Chondrocyte (in vitro differentiated cells): ENCODE results near the gene POLD1. TPM values are rescaled to one million over a fixed set of nuclear protein-coding genes. Genes with fewer than 3 reads are reported as not detected.

Experiments
- DNase-seq: peaks from one replicate; pipeline ENCODE4 v3.0.0; 2021; ENCODE audit warnings: mixed read lengths, low spot score
- H3K27ac Mint-ChIP-seq: one replicate; pipeline ENCODE4 v1.8.0; 2021; ENCODE audit warnings: mild to moderate bottlenecking, moderate library complexity, mixed read lengths; ENCODE audit not compliant: unreplicated experiment
- H3K27me3 Mint-ChIP-seq: 2 replicates; pipeline ENCODE4 v1.8.0; 2021; ENCODE audit warnings: low read depth, mixed read lengths
- H3K36me3 Mint-ChIP-seq: 2 replicates; pipeline ENCODE4 v1.8.0; 2021; ENCODE audit warnings: low read depth, mixed read lengths
- H3K4me1 Mint-ChIP-seq: 2 replicates; pipeline ENCODE4 v1.8.0; 2021; ENCODE audit warnings: low read depth, mild to moderate bottlenecking, mixed read lengths
- H3K4me3 Mint-ChIP-seq: one replicate; pipeline ENCODE4 v1.8.0; 2021; ENCODE audit warnings: mild to moderate bottlenecking, moderate library complexity, mixed read lengths; ENCODE audit not compliant: unreplicated experiment
- H3K9me3 Mint-ChIP-seq: 2 replicates; pipeline ENCODE4 v1.8.0; 2021; ENCODE audit warnings: low read depth, mixed read lengths
- CTCF ChIP-seq: fragments of 200-600 bp; sonication (generic); IDR thresholded peaks from 2 replicates; pipeline ENCODE4 v1.5.0; 2021; ENCODE audit warnings: antibody characterized with exemption, mild to moderate bottlenecking, moderate library complexity
- total RNA-seq: library from RNA; stranded (reverse); gene quantifications from 3 replicates; pipeline ENCODE4 v1.2.1, GENCODE V29; 2021

The POLD1 gene
- total RNA-seq, 1 donor from 2014 or later: 15.8 TPM

DNA sequence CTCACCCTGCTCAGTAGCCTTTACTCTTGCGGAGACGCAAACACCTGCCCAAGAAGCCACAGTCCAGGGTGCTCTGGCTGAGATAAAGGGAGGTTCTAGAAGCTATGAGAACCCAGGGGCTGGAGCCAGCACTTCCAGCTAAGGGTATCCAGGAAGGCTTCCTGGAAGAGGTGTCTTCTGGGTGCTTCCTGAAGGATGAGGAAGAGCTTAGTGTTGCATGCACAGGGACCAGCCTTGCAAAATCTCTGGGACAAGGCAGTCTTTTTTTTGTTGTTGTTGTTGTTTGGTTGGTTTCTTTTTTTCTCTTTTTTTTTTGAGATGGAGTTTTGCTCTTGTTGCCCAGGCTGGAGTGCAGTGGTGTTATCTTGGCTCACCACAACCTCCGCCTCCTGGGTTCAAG lies 69.1 kb downstream of the POLD1 start:
- H3K27me3 Mint-ChIP-seq: peaks cover 7% of the 10 kb centered on the region
- H3K4me3 Mint-ChIP-seq: no peak overlapping the region
- H3K9me3 Mint-ChIP-seq: no peaks in the 10 kb centered on the region
- no peak for DNase-seq
- TF ChIP-seq CTCF: no peak
- no peaks in the 10 kb centered on the region for H3K4me1 Mint-ChIP-seq
- no peak overlapping the region for H3K27ac Mint-ChIP-seq
- H3K36me3 Mint-ChIP-seq: peaks cover 2% of the 10 kb centered on the region

- no peak for TF ChIP-seq CTCF
- no peaks in the 10 kb centered on the region for H3K9me3 Mint-ChIP-seq
- DNase-seq: no peak
- H3K4me1 Mint-ChIP-seq: peaks cover 3% of the 10 kb centered on the region
- H3K36me3 Mint-ChIP-seq: peaks cover 2% of the 10 kb centered on the region
- no peak overlapping the region for H3K4me3 Mint-ChIP-seq
- no peak overlapping the region for H3K27ac Mint-ChIP-seq
- H3K27me3 Mint-ChIP-seq: peaks cover 7% of the 10 kb centered on the region
These were observed 71.8 kb downstream of the POLD1 start for GRCh38 chr19:50455992-50456391.

- no peak for TF ChIP-seq CTCF
- DNase-seq: no peak
- Mint-ChIP-seq H3K27ac (no peak overlapping the region), H3K27me3 (peaks cover 9% of the 10 kb centered on the region), H3K36me3 (peaks cover 2% of the 10 kb centered on the region), H3K4me1 (peaks cover 8% of the 10 kb centered on the region), H3K4me3 (no peak overlapping the region), H3K9me3 (no peaks in the 10 kb centered on the region)
These were observed 73.2 kb downstream of the POLD1 start for GRCh38 chr19:50457300-50457699.

DNA sequence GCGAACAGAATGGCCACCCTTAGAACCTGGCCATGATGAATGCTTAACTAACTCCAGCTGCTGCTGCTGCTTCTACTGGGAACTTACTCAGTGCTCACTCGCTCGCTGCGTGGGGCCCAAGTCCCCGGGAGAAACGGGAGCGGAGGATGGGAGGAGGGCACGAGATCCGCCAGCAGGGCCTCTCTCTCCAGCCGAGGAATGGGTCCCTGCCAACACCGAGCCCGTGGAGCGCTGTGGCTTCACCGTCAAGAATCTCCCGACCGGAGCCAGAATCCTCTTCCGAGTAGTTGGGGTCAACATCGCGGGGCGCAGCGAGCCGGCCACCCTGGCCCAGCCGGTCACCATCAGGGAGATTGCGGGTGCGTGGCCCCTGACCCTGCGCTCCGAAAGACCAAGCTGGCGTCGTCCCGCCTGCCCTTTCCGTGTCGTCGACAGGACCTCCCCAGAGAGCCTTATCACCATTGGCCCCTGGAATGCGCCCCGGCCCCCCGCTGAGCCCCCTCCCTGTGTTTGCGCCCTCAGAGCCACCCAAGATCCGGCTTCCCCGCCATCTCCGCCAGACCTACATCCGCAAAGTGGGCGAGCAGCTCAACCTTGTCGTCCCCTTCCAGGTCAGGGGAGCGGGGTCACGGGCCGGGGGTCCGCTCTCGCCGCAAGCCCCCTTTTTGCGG lies 74.4 kb downstream of the POLD1 start:
- no peak for DNase-seq
- TF ChIP-seq CTCF: no peak
- Mint-ChIP-seq H3K4me1 (peaks cover 8% of the 10 kb centered on the region), H3K9me3 (no peaks in the 10 kb centered on the region), H3K27ac (no peak overlapping the region), H3K27me3 (peaks cover 9% of the 10 kb centered on the region), H3K36me3 (peaks cover 2% of the 10 kb centered on the region), H3K4me3 (no peak overlapping the region)

DNA sequence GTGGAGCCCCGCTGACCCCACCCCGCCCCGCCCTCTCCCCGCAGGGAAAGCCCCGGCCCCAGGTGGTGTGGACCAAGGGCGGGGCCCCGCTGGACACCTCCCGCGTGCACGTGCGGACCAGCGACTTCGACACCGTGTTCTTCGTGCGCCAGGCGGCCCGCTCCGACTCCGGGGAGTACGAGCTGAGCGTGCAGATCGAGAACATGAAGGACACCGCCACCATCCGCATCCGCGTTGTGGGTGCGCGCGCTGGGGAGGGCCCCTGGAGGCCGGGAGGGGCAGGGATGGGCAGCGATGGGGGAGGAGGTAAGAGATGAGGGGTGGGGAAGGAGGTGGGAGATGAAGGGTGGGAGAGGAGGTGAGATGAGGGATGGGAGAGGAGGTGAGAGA lies 74.9 kb downstream of the POLD1 start:
- peaks cover 9% of the 10 kb centered on the region for H3K27me3 Mint-ChIP-seq
- no peak for DNase-seq
- no peak for TF ChIP-seq CTCF

More for the DNA sequence above, 74.9 kb downstream of the POLD1 start:
- Mint-ChIP-seq H3K36me3 (peaks cover 2% of the 10 kb centered on the region), H3K4me1 (peaks cover 8% of the 10 kb centered on the region), H3K9me3 (no peaks in the 10 kb centered on the region), H3K4me3 (no peak overlapping the region), H3K27ac (no peak overlapping the region)
